IMR-90 (cell line): ENCODE results near the gene FAT2. TPM values are rescaled to one million over a fixed set of nuclear protein-coding genes. Genes with fewer than 3 reads are reported as not detected.

Experiments used
- ATAC-seq: fragments of 200-7000 bp; cut with Tn5 transposase; 2 replicates; pipeline ENCODE4 v1.9.1; 2020; ENCODE audit warnings: low read depth, mild to moderate bottlenecking, moderate library complexity
- BruUV-seq: library from RNA; stranded (reverse); fragments of 400-500 nt; replicated peaks from 2 replicates; lab custom pipeline; 2021; lab: Mats Ljungman, UMichigan
- CTCF ChIA-PET: fragments of 300-600 bp; formaldehyde crosslinking; extraction: SDS; loops from one replicate; lab custom pipeline; 2021; ENCODE audit warnings: antibody characterized with exemption; lab: Yijun Ruan, JAX
- POLR2A ChIA-PET: fragments of 300-600 bp; sonication (Branson Sonifier 250); formaldehyde crosslinking; loops from one replicate; lab custom pipeline; 2022; ENCODE audit warnings: antibody characterized with exemption; ENCODE audit not compliant: unreplicated experiment; lab: Charles Lee
- DNase-seq: peaks from one replicate; pipeline ENCODE4 v3.0.0; 2013
- H2AFZ ChIP-seq: replicated peaks from 2 replicates; pipeline ENCODE3; 2013; ENCODE audit warnings: low read length, mild to moderate bottlenecking; ENCODE audit not compliant: poor library complexity
- H2AK5ac ChIP-seq: 2 replicates; pipeline ENCODE4 v1.6.1; 2013; ENCODE audit warnings: low read depth, low read length, inconsistent platforms
- H2AK9ac ChIP-seq: replicated peaks from 2 replicates; pipeline ENCODE3; 2013; ENCODE audit warnings: mild to moderate bottlenecking, low read depth, low read length, moderate library complexity; ENCODE audit not compliant: poor library complexity
- H2BK120ac ChIP-seq: 2 replicates; pipeline ENCODE4 v1.6.1; 2013; ENCODE audit warnings: low read depth, low read length, inconsistent platforms
- H2BK15ac ChIP-seq: 3 replicates; pipeline ENCODE4 v1.6.1; 2013; ENCODE audit warnings: low read depth, low read length, inconsistent platforms
- H2BK20ac ChIP-seq: 2 replicates; pipeline ENCODE4 v1.6.1; 2013; ENCODE audit warnings: low read depth, mild to moderate bottlenecking, inconsistent platforms, low read length, moderate library complexity
- H2BK5ac ChIP-seq: 2 replicates; pipeline ENCODE4 v1.6.1; 2013; ENCODE audit warnings: mild to moderate bottlenecking, low read depth, low read length, inconsistent platforms; ENCODE audit not compliant: poor library complexity, severe bottlenecking
- H3K14ac ChIP-seq: replicated peaks from 2 replicates; pipeline ENCODE4 v1.6.1; 2013; ENCODE audit warnings: low read depth, low read length, inconsistent platforms
- H3K18ac ChIP-seq: 2 replicates; pipeline ENCODE4 v1.6.1; 2013; ENCODE audit warnings: low read depth, low read length, control low read depth
- H3K23ac ChIP-seq: 2 replicates; pipeline ENCODE4 v1.6.1; 2013; ENCODE audit warnings: low read depth, low read length, inconsistent platforms
- H3K27ac ChIP-seq: 2 replicates; pipeline ENCODE4 v1.5.1; 2013; ENCODE audit warnings: mild to moderate bottlenecking, control low read depth, low read length; ENCODE audit not compliant: insufficient read depth
- H3K27me3 ChIP-seq: 2 replicates; pipeline ENCODE4 v1.6.1; 2013; ENCODE audit warnings: low read length; ENCODE audit not compliant: control insufficient read depth, insufficient read depth
- H3K36me3 ChIP-seq: 2 replicates; pipeline ENCODE4 v1.6.1; 2013; ENCODE audit warnings: low read length, mixed read lengths; ENCODE audit not compliant: control insufficient read depth, insufficient read depth
- H3K4ac ChIP-seq: 2 replicates; pipeline ENCODE4 v1.6.1; 2013; ENCODE audit warnings: low read depth, low read length, inconsistent platforms
- H3K4me1 ChIP-seq: 2 replicates; pipeline ENCODE4 v1.6.1; 2013; ENCODE audit warnings: low read length, mixed read lengths; ENCODE audit not compliant: control insufficient read depth, insufficient read depth
- H3K4me2 ChIP-seq: 2 replicates; pipeline ENCODE4 v1.6.1; 2013; ENCODE audit warnings: low read depth, mild to moderate bottlenecking, control low read depth, low read length, moderate library complexity
- H3K4me3 ChIP-seq: 2 replicates; pipeline ENCODE4 v1.5.1; 2013; ENCODE audit warnings: low read depth, mild to moderate bottlenecking, control low read depth, low read length, moderate library complexity; ENCODE audit not compliant: insufficient read depth
- H3K56ac ChIP-seq: 2 replicates; pipeline ENCODE4 v1.6.1; 2013; ENCODE audit warnings: low read length, inconsistent platforms; ENCODE audit not compliant: insufficient read depth; ENCODE audit errors: extremely low read depth
- H3K79me1 ChIP-seq, 2 experiments: 2 replicates each; pipeline ENCODE4 v1.6.1; 2013; ENCODE audit warnings: low read length in 2 of 2, inconsistent platforms in 1 of 2, low read depth in 1 of 2
- H3K9ac ChIP-seq: 2 replicates; pipeline ENCODE4 v1.6.1; 2013; ENCODE audit warnings: low read depth, low read length, control low read depth
- H3K9me1 ChIP-seq: 2 replicates; pipeline ENCODE4 v1.6.1; 2013; ENCODE audit warnings: low read length, inconsistent platforms; ENCODE audit not compliant: insufficient read depth
- H3K9me3 ChIP-seq: 2 replicates; pipeline ENCODE4 v1.6.1; 2013; ENCODE audit warnings: low read length; ENCODE audit not compliant: control insufficient read depth, insufficient read depth
- H4K20me1 ChIP-seq: 2 replicates; pipeline ENCODE4 v1.6.1; 2013; ENCODE audit warnings: low read length, inconsistent platforms; ENCODE audit not compliant: insufficient read depth
- H4K5ac ChIP-seq: 2 replicates; pipeline ENCODE4 v1.6.1; 2013; ENCODE audit warnings: mild to moderate bottlenecking, low read depth, low read length, control low read depth
- H4K8ac ChIP-seq, 2 experiments: 2 replicates each; pipeline ENCODE4 v1.6.1; 2013; ENCODE audit warnings: low read depth in 2 of 2, low read length in 2 of 2, control low read depth in 1 of 2, inconsistent platforms in 1 of 2
- H4K91ac ChIP-seq: 2 replicates; pipeline ENCODE4 v1.6.1; 2013; ENCODE audit warnings: low read depth, low read length, inconsistent platforms; ENCODE audit not compliant: insufficient read depth
- BHLHE40 ChIP-seq: fragments of 150-350 bp; IDR thresholded peaks from 2 replicates; pipeline ENCODE4 v1.6.1; 2016; ENCODE audit warnings: mild to moderate bottlenecking, low read depth, low read length
- CTCF ChIP-seq: conservative IDR thresholded peaks from 2 replicates; pipeline ENCODE4 v1.5.1; 2012; ENCODE audit warnings: mild to moderate bottlenecking, low read depth, low read length, improper control_type of control experiment
- MAFK ChIP-seq: IDR thresholded peaks from 2 replicates; pipeline ENCODE4 v1.6.1; 2012; ENCODE audit warnings: low read depth, low read length, improper control_type of control experiment
- MAZ ChIP-seq: IDR thresholded peaks from 2 replicates; pipeline ENCODE4 v1.6.1; 2012; ENCODE audit warnings: low read depth, mild to moderate bottlenecking, low read length, improper control_type of control experiment, moderate library complexity, borderline replicate concordance
- MXI1 ChIP-seq: IDR thresholded peaks from 2 replicates; pipeline ENCODE4 v1.6.1; 2012; ENCODE audit warnings: low read depth, mild to moderate bottlenecking, low read length, moderate library complexity, borderline replicate concordance
- USF2 ChIP-seq: fragments of 150-350 bp; IDR thresholded peaks from 2 replicates; pipeline ENCODE4 v1.6.1; 2017; ENCODE audit warnings: mild to moderate bottlenecking, antibody characterized with exemption, low read length, low read depth
- WGBS, 2 experiments: methylation state at CpG; one replicate each; pipeline versions ENCODE4 v1.1.5 to v1.1.7; 2013; ENCODE audit warnings: missing lambda C conversion rate in 2 of 2; ENCODE audit not compliant: insufficient read length in 1 of 2; ENCODE audit errors: extremely low coverage in 2 of 2; 5-methylcytosine and 5-hydroxymethylcytosine counted together
- dilution Hi-C: fragments of 300-500 bp; cut with HindIII; formaldehyde crosslinking; loops from one replicate; pipeline ENCODE4 v1.14.3; 2018; ENCODE audit warnings: low sequenced_read_pairs; ENCODE audit not compliant: unreplicated experiment
- in situ Hi-C: fragments of 300-500 bp; cut with MboI; formaldehyde crosslinking; loops from 3 replicates; pipeline ENCODE4 v1.14.3; 2019; ENCODE audit warnings: low sequenced_read_pairs, inconsistent platforms, mixed read lengths
- intact Hi-C: fragments of 100-400 bp; cut with micrococcal nuclease; formaldehyde crosslinking; loops from 2 replicates; pipeline ENCODE4 v1.10.0; 2022
- polyA plus RNA-seq, 3 experiments: library from polyadenylated mRNA; depleted of rRNA; stranded (reverse); fragments of >200 nt; gene quantifications; 2 replicates each; pipeline ENCODE4 v1.2.3, GENCODE V29; 2012; ENCODE audit warnings: low replicate concordance in 1 of 3
- total RNA-seq: library from RNA; depleted of rRNA; stranded (reverse); fragments of >200 nt; gene quantifications from 2 replicates; pipeline ENCODE4 v1.2.3, GENCODE V29; 2012

The FAT2 gene
- total and polyA plus RNA-seq, 2 of the 4 experiments (the other 2 are of a cell fraction), result under 0.01 to 0.03 TPM

- WGBS, 2 experiments, result no CpG with 5 or more reads among the region's 6 CpGs
- no peak overlapping the region for H3K9ac ChIP-seq
- no peak for ATAC-seq
- H2AK9ac ChIP-seq, result no peak overlapping the region
- no peak overlapping the region for H4K91ac ChIP-seq
- no peak overlapping the region for H3K23ac ChIP-seq
- no peak overlapping the region for H3K4ac ChIP-seq
- H3K4me2 ChIP-seq, result no peak overlapping the region
- H4K5ac ChIP-seq, result no peak overlapping the region
- H2BK15ac ChIP-seq, result no peak overlapping the region
- H2BK5ac ChIP-seq, result no peak overlapping the region
- H4K20me1 ChIP-seq, result no peaks in the 10 kb centered on the region
- H2AK5ac ChIP-seq, result no peak overlapping the region
- H3K56ac ChIP-seq, result no peak overlapping the region
- CTCF ChIA-PET, result no interaction called here
- dilution Hi-C loops, result no loop called here
- H3K36me3 ChIP-seq, result no peaks in the 10 kb centered on the region
- H2BK20ac ChIP-seq, result no peak overlapping the region
- H3K9me3 ChIP-seq, result no peaks in the 10 kb centered on the region
- in situ Hi-C loops, result no loop called here
- no peak overlapping the region for H3K18ac ChIP-seq
- H3K27me3 ChIP-seq, result peaks cover 14% of the 10 kb centered on the region
- intact Hi-C loops, result no loop called here
- H3K27ac ChIP-seq, result no peak overlapping the region
- no peak overlapping the region for H2BK120ac ChIP-seq
- no peak for DNase-seq
- no TSS peak for BruUV-seq
- H3K14ac ChIP-seq, result no peak overlapping the region
- H4K8ac ChIP-seq, result no peak overlapping the region
- POLR2A ChIA-PET, result no interaction called here
- no peaks in the 10 kb centered on the region for H3K9me1 ChIP-seq
- TF ChIP-seq CTCF, result no peak
- no peak for TF ChIP-seq USF2
- TF ChIP-seq MAFK, result no peak
- TF ChIP-seq BHLHE40, result no peak
- no peak for TF ChIP-seq MAZ
- no peak for TF ChIP-seq MXI1
- no peaks in the 10 kb centered on the region for H3K4me1 ChIP-seq
- H3K4me3 ChIP-seq, result no peak overlapping the region
- no peak overlapping the region for H2AFZ ChIP-seq
- H3K79me1 ChIP-seq, result no peaks in the 10 kb centered on the region
Measured at GRCh38 chr5:151578326-151579025, 12.7 kb downstream of the FAT2 start.
